ENCODE results near the gene LYSET.

DNA sequence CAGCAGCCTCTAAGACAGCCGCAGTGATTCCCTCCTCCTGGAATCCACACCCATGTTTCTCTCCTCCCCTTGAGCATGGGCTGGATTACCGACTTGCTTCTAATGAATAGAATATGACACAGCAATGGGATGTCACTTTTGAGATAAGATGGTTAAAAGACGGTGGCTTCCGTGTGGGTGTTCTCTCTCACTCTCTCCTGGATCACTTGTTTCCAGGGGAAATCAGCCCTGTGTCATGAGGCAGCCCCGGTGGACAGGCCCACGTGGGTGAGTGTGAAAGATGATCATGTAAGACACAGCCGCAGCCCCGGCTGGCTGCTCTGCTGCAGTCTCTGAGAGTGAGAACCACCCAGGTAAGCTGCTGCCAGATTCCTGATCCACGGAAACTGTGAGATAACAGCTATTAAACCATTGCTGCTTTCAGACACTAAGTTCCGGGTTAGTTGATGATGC is 11.1 kb upstream of the LYSET start:
- TF ChIP-seq POLR2A (IDR thresholded peaks at IDR 0.05; ENCODE audit: low read length) = no peak
- TF ChIP-seq GATA1 (IDR thresholded peaks at IDR 0.05; ENCODE audit: low read depth, low read length) = no peak
